T47D (cell line): ENCODE results near the gene FKBP15.
"Not testable (repeated sequence)": the region's sequence is repeated elsewhere in the genome, so short reads cannot be mapped to it uniquely, and the experiment has no call there.

ENCODE experiments used
- DNase-seq, 2 experiments: peaks; one replicate each; pipeline versions ENCODE4 v3.0.0 to v3.0.0-alpha.2; 2011 to 2012; ENCODE audit warnings: low read depth in 1 of 2, low spot score in 1 of 2
- JUND ChIP-seq: IDR thresholded peaks from 2 replicates; pipeline ENCODE4 v1.6.1; 2012; ENCODE audit warnings: low read depth
- in situ Hi-C: cut with HindIII; loops from 2 replicates; pipeline ENCODE4 v1.10.0; 2016; ENCODE audit warnings: low sequenced_read_pairs, low pct_unique_long_range_greater_than_20kb

FKBP15 gene

GRCh38 chr9:113221003-113221799 lies at the start of gene FKBP15, which contains the start of gene SLC31A1:
FKBP15 (minus strand) TSS chr9:113221277; CDS start chr9:113221243, 34 bp downstream.
SLC31A1 (plus strand) TSS chr9:113221544; CDS start chr9:113256149, 34,605 bp downstream.
- in situ Hi-C loops = no loop called here
- no peak for TF ChIP-seq JUND
- DNase-seq = peak; percentile 95 to 99

GRCh38 chr9:113269871-113270270 lies 48.8 kb upstream of the FKBP15 start:
- in situ Hi-C loops = no loop called here
- DNase-seq = no peak
- TF ChIP-seq JUND = no peak

GRCh38 chr9:113269355-113269754 lies 48.3 kb upstream of the FKBP15 start:
- no peak for TF ChIP-seq JUND
- in situ Hi-C loops = no loop called here
- DNase-seq = no peak

- TF ChIP-seq JUND = no peak
- in situ Hi-C loops = no loop called here
- DNase-seq = no peak
Observed at GRCh38 chr9:113267911-113268566, 47.0 kb upstream of the FKBP15 start.

GRCh38 chr9:113266174-113266573 lies 45.1 kb upstream of the FKBP15 start:
- TF ChIP-seq JUND = no peak
- no peak for DNase-seq
- in situ Hi-C loops = no loop called here

- in situ Hi-C loops = no loop called here
- TF ChIP-seq JUND = no peak
- peak in 1 of 2 experiments; percentile 92 for DNase-seq
Observed at GRCh38 chr9:113261917-113262671, 41.0 kb upstream of the FKBP15 start.

- no peak for TF ChIP-seq JUND
- DNase-seq = no peak
- in situ Hi-C loops = no loop called here
Observed at GRCh38 chr9:113258282-113258681, 37.2 kb upstream of the FKBP15 start.

GRCh38 chr9:113257863-113258262 lies 36.8 kb upstream of the FKBP15 start:
- in situ Hi-C loops = no loop called here
- no peak for TF ChIP-seq JUND
- DNase-seq = no peak

- no peak for DNase-seq
- no peak for TF ChIP-seq JUND
- in situ Hi-C loops = no loop called here
Observed at GRCh38 chr9:113255438-113255837, 34.4 kb upstream of the FKBP15 start.

GRCh38 chr9:113254991-113255390 lies 33.9 kb upstream of the FKBP15 start:
- in situ Hi-C loops = no loop called here
- no peak for TF ChIP-seq JUND
- no peak for DNase-seq

- in situ Hi-C loops = no loop called here
- no peak for TF ChIP-seq JUND
- DNase-seq = no peak
Observed at GRCh38 chr9:113250807-113251206, 29.7 kb upstream of the FKBP15 start.

GRCh38 chr9:113249661-113250060 lies 28.6 kb upstream of the FKBP15 start:
- in situ Hi-C loops, DNase-seq: not testable (repeated sequence)

- DNase-seq = no peak
- in situ Hi-C loops = no loop called here
- TF ChIP-seq JUND = no peak
Observed at GRCh38 chr9:113247640-113248039, 26.6 kb upstream of the FKBP15 start.
